ENCODE results near the gene MREG. TPM values are rescaled to one million over a fixed set of nuclear protein-coding genes. Genes with fewer than 3 reads are reported as not detected.
A peak's percentile ranks its signal among the peaks of the same experiment; 100 is the strongest.
"Not testable (repeated sequence)": the region's sequence is repeated elsewhere in the genome, so short reads cannot be mapped to it uniquely, and the experiment has no call there.

MREG gene
- total RNA-seq, 1 donor from 2014 or later, result 9.1 TPM

DNA sequence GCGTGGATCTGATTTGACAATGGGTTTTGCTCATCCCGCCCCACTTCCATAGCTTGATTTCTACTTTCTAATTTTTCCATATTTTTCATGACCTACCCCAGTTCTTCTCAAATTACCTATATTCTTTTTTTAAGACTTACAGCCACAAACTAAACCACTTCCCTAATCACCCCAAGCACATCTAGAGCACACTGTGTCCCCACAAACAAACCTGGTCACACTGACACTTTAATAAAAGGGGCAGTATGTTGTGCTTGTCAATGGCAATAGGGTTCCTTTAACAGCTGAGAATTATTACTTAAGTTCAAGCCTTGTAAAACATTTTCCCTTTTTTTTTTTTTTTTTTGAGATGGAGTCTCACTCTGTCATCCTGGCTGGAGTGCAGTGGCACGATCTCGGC lies 47.1 kb downstream of the MREG start:
- Mint-ChIP-seq H3K27ac (ENCODE audit: unreplicated experiment) (no peak overlapping the region), H3K4me1 (no peaks in the 10 kb centered on the region), H3K27me3 (ENCODE audit: low read depth) (no peaks in the 10 kb centered on the region), H3K9me3 (peaks cover 3% of the 10 kb centered on the region), H3K4me3 (no peak overlapping the region), H3K36me3 (ENCODE audit: low read depth) (peaks cover 5% of the 10 kb centered on the region)
- no peak for DNase-seq (ENCODE audit: low read depth, low spot score)
- TF ChIP-seq, protein P1, sequence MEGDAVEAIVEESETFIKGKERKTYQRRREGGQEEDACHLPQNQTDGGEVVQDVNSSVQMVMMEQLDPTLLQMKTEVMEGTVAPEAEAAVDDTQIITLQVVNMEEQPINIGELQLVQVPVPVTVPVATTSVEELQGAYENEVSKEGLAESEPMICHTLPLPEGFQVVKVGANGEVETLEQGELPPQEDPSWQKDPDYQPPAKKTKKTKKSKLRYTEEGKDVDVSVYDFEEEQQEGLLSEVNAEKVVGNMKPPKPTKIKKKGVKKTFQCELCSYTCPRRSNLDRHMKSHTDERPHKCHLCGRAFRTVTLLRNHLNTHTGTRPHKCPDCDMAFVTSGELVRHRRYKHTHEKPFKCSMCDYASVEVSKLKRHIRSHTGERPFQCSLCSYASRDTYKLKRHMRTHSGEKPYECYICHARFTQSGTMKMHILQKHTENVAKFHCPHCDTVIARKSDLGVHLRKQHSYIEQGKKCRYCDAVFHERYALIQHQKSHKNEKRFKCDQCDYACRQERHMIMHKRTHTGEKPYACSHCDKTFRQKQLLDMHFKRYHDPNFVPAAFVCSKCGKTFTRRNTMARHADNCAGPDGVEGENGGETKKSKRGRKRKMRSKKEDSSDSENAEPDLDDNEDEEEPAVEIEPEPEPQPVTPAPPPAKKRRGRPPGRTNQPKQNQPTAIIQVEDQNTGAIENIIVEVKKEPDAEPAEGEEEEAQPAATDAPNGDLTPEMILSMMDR (conservative IDR thresholded peaks at IDR 0.05), result no peak

DNA sequence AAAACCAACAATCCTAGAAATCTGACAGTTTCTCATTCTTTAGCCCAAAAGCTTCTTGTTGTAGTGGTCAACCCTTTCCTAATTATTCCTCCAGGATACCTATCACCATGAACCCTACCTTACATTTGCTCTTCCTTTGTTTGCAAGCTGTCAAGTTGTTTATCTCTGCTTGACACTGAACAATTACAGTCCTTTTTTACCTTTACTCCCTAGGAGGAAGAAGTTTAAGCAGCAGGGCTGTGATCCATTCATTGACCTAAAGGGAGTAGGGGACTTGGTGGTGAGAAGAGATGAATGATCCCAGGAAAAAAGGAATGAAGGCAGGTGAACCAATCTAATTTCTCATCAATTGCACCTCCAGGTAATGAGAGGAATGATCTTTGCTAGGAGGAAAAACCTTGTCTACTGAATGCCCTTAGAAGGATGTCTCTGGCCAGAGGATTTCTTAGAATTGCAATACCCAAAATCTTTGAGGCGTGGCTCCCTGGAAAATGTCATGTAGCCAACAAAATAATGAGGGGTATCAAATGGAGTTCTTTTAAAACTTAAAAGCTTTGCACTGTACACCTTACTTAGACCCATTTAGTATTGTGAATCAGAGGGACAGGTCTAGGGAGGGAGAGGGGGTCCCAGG lies 47.7 kb downstream of the MREG start:
- H3K27ac Mint-ChIP-seq (ENCODE audit: unreplicated experiment), result no peak overlapping the region
- no peaks in the 10 kb centered on the region for H3K27me3 Mint-ChIP-seq (ENCODE audit: low read depth)
- H3K36me3 Mint-ChIP-seq (ENCODE audit: low read depth), result peaks cover 2% of the 10 kb centered on the region
- TF ChIP-seq, protein P1 (conservative IDR thresholded peaks at IDR 0.05), result no peak
- DNase-seq (ENCODE audit: low read depth, low spot score), result no peak
- H3K4me3 Mint-ChIP-seq, result no peak overlapping the region
- no peaks in the 10 kb centered on the region for H3K4me1 Mint-ChIP-seq
- no peaks in the 10 kb centered on the region for H3K9me3 Mint-ChIP-seq

DNA sequence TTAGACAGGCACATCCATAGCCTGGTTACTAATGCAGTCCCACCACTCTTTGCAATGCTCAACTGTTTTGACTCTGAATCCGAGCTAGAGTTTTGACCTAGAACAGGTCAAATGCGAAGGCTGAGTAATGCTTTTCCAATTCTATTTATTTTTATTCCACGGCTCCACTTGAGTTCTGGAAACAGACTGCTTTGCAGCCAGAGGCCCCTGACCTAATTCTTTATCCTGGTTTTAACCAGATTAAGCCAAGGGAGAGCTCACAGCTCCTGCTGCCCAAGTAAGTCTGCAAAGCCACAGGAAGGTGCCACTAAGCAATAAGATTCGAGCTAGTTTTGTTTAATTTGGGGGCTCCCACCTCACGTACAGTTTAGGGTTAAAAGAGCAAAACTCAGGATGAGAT lies 51.4 kb downstream of the MREG start:
- Mint-ChIP-seq H3K36me3 (ENCODE audit: low read depth) (peaks cover 12% of the 10 kb centered on the region), H3K4me1 (no peaks in the 10 kb centered on the region), H3K27me3 (ENCODE audit: low read depth) (no peaks in the 10 kb centered on the region), H3K27ac (ENCODE audit: unreplicated experiment) (no peak overlapping the region), H3K9me3 (no peaks in the 10 kb centered on the region), H3K4me3 (no peak overlapping the region)
- DNase-seq (ENCODE audit: low read depth, low spot score), result no peak
- TF ChIP-seq, protein P1 (conservative IDR thresholded peaks at IDR 0.05), result no peak

DNA sequence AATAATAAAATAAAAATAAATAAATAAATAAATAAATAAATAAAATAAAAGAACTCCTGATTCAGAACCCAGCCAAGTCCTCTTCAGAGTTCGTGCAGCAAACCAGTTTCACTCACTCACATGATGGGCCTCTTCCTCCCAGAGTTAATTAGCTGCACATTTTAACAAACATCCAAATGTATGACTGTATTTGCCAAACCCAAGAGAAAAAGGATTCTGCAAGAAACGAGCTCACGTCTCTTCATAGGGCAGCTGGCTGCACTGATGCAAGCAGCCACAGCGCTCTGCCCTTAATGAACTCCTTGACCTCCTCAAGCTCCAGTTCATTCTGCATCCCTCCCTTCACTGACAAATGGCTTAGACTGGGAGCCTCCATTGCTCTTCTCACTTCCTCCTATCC lies 55.1 kb downstream of the MREG start:
- H3K27ac Mint-ChIP-seq (ENCODE audit: unreplicated experiment), result no peak overlapping the region

DNA sequence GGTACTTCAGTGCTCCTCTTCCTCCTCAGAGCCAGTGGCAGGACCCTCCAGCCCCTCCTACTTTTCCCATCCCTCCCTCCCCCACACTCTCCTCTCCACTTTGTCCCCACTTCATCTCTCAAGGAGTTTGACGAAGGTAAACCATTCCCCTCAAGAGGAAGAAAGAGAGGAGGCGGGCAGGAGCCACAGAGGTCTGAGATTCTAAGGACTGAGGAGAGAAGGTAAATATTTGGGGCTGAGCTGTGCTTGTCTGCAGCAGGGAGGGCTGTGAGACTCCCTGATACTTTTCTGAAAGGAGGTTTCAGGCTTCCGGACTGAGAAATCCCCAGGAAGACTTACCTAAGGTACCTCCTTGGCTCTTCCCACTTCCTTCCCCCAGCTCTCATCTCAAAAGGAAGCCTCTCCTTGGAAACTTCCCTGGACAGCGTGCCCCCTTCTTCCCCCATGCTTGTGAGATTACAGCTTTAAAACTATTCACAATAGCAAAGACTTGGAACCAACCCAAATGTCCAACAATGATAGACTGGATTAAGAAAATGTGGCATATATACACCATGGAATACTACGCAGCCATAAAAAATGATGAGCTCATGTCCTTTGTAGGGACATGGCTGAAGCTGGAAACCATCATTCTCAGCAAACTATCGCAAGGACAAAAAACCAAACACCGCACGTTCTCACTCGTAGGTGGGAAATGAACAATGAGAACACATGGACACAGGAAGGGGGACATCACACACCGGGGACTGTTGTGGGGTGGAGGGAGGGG lies 55.8 kb downstream of the MREG start:
- H3K4me3 Mint-ChIP-seq; H3K27me3 Mint-ChIP-seq (ENCODE audit: low read depth); DNase-seq (ENCODE audit: low read depth, low spot score); H3K9me3 Mint-ChIP-seq; H3K4me1 Mint-ChIP-seq: not testable (repeated sequence)
- Mint-ChIP-seq H3K27ac (ENCODE audit: unreplicated experiment) (peak overlapping the region; percentile 46), H3K36me3 (ENCODE audit: low read depth) (peaks cover 14% of the 10 kb centered on the region)

More for the DNA sequence above, 55.1 kb downstream of the MREG start:
- TF ChIP-seq, protein P1 (conservative IDR thresholded peaks at IDR 0.05), result no peak
- no peaks in the 10 kb centered on the region for H3K27me3 Mint-ChIP-seq (ENCODE audit: low read depth)
- H3K4me1 Mint-ChIP-seq, result no peaks in the 10 kb centered on the region
- no peak overlapping the region for H3K4me3 Mint-ChIP-seq
- H3K36me3 Mint-ChIP-seq (ENCODE audit: low read depth), result peaks cover 14% of the 10 kb centered on the region
- H3K9me3 Mint-ChIP-seq, result no peaks in the 10 kb centered on the region
- no peak for DNase-seq (ENCODE audit: low read depth, low spot score)

Measured in neural crest cell (in vitro differentiated cells).